HG03558 (cell line): ENCODE measurements around the gene N4BP2.

Experiments used
- ATAC-seq: cut with Tn5 transposase; IDR thresholded peaks from one replicate; pipeline ENCODE4 v1.9.1; 2021; ENCODE audit warnings: moderate number of reproducible peaks; ENCODE audit not compliant: unreplicated experiment; ENCODE audit errors: extremely low read depth

The N4BP2 gene

DNA sequence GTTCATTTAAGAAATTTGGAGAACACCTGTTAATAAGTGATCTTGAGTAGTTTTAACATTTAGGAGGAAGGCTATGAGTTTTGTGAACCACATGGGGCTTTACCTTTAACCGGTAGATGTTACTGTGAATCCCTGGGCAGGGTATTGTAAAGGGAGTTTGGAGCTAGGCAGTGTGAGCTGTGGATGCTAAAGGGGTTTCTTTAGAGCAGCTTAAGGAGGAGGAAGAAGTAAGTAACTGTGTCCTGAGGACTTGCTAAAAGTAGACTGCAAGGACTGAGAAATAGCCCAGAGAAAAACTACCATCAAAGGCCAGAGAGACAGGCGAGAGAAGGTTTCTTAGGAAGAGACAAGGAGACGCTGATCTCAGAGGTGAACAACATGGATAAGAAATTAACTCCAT is 145.8 kb downstream of the N4BP2 start:
- no peak for ATAC-seq

- no peak for ATAC-seq
Measured at GRCh38 chr4:40204507-40205258, 148.0 kb downstream of the N4BP2 start.

DNA sequence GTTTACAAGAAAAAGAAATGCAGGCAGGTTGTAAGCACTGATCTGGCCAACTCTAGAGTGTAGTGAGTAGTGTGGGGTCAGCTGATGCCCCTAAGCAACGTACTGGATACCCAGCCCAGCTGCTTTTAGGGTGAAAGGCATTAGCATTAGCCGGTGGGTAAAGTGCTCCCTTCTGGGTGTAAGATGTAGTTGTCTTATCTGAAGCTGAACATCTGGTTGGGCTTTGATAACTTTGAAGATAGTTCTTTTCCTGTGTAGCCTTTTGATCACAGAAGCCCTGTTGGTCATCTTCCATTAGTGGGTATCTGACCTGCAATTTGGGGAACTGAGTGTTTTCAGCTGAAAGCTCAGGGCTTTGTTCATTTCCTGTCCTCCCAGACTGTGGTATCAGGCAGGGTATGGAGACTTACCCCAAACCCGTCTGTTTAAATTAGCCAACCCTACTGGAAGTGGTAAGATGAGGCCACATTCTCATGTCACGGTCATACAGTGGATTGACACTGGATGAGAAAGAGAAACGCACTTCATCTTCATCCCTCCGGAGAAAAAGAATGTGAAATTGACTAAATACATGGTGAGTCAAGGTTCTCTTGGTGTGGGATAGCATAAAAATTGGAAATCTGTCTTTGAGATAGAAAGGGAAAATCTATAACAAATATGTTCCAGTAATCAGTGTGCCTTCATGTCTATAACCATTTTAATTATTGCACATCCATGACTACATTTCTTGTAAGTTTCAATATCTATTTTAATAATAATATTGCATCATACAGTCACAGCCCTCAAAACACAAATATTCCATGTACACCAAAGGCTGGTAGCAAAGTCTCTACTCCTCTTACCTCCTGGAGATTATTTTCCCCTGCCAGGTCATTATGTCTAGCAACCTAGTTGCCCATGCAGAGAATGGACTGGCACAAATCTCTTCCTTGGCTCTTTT is 148.9 kb downstream of the N4BP2 start:
- ATAC-seq: peak; percentile 38

GRCh38 chr4:40206426-40206825 is 149.8 kb downstream of the N4BP2 start:
- no peak for ATAC-seq
